ENCODE results near the gene EGR4.
"Not testable (repeated sequence)": the region's sequence is repeated elsewhere in the genome, so short reads cannot be mapped to it uniquely, and the experiment has no call there.

EGR4 gene

DNA sequence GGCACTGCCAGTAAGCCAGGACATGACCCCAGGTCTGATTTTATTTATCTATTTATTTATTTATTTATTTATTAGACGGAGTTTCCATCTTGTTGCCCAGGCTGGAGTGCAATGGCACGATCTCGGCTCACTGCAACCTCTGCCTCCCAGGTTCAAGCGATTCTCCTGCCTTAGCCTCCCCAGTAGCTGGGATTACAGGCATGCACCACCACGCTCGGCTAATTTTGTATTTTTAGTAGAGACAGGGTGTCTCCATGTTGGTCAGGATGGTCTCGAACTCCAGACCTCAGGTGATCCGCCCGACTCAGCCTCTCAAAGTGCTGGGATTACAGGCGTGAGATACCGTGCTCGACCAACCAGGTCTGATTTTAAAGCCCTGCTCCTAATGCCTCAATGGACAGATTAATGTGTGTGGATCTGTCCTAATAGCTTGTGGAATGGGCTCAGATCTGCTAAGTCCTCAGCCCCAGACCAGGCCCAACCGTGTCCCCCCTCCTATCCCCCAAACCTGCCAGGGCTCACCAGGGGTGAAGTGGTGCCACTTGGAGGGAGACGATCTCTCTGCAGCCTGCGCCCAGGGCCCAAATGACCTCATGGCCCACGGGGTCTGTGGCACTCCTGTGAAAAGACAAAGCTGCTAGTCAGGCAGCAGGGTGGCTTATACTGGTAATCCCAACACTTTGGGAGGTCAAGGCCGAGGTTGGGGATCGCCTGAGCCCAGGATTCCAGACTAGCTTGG lies 30.5 kb downstream of the EGR4 start:
- not testable (repeated sequence) for DNase-seq

- no peak for DNase-seq
These were observed 31.2 kb downstream of the EGR4 start for GRCh38 chr2:73262108-73262651.

DNA sequence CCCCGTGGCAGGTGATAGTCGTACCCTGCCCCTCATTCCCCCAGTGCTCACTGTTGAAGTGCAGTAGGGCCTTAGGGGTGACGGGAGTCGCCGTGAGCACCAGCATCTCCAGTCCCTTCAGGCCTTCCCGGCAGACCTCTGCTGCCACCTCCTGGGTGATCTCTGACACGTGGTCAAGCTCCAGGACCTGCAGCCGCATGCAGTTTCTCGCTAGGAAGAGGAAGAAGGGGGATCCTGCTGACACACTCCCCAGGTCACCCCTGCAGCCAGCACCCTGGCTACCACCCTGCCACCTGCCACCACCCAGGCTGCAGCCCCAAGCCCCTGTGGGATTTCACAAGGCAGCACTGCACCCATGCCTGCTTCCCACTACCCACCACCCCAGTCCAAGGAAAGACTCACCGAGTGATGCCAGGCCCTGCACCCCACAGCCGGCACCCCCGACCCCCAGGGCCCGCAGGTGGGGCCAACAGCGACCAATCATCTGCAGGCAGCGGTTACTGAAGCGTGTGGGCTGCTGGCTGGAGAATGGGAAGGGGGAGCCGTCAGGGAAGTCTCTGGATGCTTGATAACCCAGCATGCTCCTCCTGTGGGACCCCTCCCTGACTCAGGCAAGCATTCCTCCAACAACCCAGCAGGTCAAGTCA lies 32.9 kb downstream of the EGR4 start:
- no peak for DNase-seq

DNA sequence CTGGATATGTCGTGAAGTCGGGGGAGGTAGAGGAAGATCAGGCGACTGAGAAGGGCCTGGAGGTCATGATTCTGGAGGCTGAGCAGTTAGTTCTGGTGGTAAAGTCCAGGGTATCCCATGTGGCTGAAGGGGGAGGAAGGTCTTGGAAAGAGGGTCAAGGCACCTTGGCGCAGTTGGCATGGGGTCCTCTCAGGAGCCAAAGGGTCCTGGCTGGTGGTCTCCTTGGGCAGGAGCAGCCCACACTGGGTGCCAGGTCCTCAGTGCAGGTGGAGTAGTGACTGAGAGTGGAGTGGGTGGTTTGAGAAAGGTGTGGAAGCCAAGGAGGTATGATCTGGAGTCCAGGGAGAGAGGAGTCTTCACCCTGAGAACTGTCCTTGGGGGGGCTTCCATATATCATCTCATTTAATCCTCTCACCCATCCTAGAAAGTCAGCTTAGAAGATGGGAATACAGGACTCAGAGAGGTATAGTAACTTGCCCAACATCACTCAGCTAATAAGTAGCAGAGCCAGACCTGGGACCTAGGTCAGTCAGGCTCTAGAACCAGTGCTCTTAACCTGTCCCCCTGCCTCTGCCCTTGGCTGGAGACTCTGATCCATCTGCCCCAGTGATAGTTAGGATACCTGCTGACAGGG lies 33.5 kb downstream of the EGR4 start:
- no peak for DNase-seq

DNA sequence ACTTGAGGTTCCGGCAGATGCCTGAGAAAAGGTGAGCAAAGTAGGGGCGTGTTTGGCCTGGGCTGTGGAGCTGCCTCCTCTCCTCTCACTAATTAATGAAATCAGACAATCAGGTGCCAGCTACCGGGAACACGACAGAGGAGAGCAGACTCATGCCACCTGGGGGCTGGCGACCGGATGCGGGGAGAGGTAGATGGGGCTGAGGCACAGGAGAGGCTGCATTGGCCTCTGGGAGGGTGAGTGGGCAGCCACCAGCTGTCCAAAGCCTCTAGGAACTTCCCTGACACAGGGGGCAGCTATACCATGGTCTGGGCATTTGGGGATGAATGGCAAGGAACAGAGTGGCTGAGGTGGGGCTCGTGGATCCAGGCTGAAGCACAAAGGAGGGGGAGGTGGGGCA lies 34.1 kb downstream of the EGR4 start:
- DNase-seq, result no peak

DNA sequence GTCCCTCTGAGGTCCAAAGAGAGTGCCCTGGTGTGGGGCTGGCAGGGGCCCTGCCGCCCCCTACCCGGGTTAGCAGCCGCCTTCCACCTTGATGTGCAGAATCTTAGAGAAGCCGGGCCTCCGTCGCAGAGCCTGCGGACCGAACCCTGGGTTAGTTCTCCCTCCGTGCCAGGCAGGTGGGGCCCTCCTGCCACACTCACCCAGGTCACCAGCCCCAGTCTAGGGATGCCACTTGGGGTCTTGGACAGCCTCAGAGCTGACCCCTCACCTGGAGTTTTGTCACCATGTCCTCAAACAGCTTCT lies 34.5 kb downstream of the EGR4 start:
- DNase-seq, result no peak

DNA sequence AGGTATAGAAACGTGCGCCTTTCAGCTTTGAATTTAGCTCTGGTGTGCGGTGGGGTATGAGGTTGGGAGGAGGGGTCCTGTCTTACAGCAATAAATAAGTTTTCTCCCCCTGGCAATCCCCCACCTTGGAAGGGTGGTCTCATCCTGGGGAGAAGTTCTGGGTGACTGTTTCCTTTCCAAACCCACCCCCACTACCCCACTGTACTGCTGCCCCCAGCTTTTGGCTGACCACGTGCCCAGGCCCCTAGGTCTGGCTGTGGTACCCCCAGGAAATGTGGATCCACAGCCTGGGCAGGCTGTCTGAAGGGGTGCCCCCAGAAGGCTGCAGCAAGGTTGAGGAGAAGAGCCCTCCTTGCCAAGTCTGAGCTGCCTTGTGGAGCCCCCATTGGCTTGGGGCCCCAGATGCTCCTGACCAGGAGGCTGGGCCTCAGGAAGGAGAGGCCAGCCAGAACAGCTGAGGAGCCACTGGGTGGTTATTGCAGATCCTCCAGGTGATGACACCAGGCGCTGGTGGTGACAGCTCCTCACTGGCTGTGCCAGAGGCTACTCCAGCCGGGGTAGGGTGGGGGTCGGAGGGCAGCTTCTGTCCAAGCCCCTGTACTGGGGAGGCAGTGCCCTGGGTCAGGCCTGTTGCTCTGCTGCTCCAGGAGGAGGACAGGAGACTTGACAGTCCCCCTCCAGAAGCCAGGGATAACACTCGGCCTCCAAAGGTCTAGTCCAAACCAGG lies 35.0 kb downstream of the EGR4 start:
- DNase-seq, result no peak

DNA sequence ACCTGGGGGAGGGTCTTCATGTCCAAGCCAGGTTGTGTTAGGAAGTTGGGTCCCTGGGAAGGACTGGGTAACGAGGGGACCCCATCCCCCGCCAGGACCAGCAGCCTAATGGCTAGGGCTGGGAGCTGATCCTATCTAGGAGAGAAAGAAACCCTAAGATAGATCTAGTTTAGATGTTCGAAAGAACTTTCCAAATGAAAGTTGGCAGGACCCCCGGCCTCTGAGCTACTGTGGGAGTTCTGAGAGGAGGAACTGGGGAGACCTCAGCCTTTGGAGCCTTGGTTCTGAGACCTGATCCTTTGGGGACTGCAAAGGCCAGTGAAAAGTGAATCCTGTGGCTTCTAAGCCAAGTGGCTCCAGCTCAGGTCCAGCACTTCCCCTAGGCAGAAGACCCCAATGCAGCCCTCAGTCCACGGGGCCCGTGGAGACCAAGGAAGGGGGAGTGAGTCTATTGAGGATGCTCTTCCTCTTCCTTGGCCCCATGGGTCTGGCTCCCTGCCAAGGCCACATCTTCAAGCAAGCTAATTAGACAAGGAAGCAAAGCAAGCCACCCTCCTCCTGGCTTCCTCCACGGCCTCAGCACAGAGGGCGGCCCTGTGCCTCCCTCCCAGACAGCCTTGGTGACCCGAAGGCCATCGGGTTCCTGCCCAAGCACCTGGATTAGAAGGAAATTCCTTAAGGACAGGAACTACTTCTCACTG lies 35.8 kb downstream of the EGR4 start:
- no peak for DNase-seq

- DNase-seq, result no peak
These were observed 36.3 kb downstream of the EGR4 start for GRCh38 chr2:73257021-73257420.

DNA sequence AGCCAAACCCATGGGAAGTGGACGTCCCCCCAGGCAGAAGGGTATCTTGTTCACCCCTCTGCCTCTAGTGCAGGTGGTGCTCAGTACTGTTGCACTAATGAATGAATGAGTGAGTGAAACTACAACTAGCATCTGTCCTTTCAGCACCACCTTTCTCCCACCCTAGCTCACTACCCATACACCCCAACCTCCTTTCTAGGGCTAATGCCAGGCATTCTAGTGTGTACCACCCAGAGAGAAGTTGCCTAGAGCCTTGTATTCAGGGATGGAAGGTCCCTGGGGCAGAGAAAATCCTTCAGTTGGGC lies 36.8 kb downstream of the EGR4 start:
- no peak for DNase-seq

GRCh38 chr2:73255907-73256617 lies 37.3 kb downstream of the EGR4 start:
- DNase-seq, result no peak

GRCh38 chr2:73255007-73255644 lies 38.2 kb downstream of the EGR4 start:
- no peak for DNase-seq

DNA sequence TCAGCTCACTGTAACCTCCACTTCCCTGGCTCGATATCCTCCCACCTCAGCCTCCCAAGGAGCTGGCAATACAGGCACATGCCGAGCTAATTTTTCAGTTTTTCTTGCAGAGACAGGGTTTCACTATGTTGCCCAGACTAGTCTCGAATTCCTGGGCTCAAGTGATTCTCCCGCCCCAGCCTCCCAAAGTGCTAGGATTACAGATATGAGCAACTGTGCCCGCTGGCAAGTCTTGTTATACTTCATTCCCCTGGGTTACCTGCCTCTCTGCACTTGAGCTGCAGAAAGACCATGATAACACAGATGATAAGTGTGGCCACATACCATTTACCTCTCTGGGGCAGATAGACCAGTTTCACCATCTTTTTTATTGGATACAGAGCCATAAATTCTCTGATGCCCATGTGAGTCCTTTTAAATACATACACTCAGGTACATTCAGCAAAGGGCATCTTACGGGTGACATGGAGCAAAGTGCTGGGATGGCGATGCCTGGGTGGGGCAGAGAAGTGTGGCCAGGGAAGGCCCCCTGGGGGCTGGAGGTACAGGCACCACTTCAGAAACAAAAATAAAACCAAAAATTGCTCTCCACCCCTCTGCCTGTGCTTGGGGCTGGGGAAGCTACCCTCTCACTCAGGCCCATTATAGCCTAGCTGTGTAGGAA lies 38.9 kb downstream of the EGR4 start:
- no peak for DNase-seq

- DNase-seq, result no peak
These were observed 39.4 kb downstream of the EGR4 start for GRCh38 chr2:73253901-73254300.

GRCh38 chr2:73253400-73253799 lies 39.9 kb downstream of the EGR4 start:
- DNase-seq, result no peak

DNA sequence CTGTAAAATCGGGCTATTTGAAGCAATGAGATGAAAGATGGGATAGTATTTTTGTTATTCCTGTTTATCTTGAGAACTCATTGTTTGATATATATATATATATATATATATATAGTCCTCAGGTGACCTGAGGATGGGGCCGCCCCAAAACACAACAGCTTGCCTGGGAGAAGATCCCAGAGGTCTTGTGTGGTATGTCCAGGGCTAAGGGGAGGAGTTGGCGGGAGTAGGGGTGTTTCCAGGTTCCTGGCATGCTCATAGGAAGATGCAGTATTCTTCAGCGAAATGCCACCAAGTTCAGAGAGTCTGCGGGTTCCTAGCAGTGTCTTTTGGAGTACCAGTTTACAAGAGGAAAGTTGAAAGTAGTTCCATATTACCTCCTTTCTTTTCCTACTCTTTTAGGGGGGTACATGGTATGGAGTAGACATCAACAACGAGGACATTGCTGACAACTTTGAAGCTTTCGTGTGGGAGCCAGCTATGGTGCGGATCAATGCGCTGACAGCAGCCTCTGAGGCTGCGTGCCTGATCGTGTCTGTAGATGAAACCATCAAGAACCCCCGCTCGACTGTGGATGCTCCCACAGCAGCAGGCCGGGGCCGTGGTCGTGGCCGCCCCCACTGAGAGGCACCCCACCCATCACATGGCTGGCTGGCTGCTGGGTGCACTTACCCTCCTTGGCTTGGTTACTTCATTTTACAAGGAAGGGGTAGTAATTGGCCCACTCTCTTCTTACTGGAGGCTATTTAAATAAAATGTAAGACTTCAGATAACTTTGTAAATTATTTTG lies 40.9 kb downstream of the EGR4 start:
- no peak for DNase-seq

GRCh38 chr2:73250872-73251846 lies 42.2 kb downstream of the EGR4 start:
- DNase-seq, result no peak

DNA sequence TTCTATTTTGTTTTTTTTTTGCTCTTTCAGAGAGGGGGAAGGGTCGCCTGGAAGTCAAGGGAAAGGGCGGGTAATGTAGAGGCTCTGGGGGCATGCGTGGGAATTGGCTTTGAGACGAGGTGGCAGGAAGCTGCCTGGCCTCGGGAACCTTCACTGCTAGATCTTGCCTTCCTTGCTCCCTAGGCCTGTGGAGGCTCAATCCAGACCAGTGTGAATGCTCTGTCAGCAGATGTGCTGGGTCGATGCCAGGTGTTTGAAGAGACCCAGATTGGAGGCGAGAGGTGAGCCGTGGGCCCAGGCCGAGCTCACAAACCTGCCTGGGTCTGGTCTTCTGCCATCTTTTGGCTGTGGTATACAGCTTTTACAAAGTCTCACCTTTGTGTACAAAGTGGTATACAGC lies 43.7 kb downstream of the EGR4 start:
- DNase-seq, result no peak

DNA sequence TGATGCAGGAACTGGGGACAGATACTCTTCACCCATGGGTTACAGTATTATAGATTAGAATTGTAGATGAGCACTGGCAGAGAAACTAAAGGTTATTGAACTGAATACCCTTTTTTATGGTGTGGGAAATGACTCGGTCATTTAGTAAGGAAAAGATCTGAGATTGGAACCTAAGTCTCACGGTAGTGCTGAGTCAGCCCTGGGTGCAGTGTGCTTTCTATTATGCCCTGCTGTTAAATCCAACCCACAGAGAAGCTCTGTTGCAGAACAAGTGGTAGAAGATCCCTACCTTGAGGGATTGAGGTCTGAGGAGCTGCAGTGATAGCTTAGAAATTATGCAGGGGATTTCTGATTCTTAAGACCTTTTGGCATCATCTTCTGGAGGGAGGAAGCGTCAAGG lies 46.5 kb downstream of the EGR4 start:
- DNase-seq, result no peak
